ENCODE measurements around the gene PTGIS.

PTGIS gene

DNA sequence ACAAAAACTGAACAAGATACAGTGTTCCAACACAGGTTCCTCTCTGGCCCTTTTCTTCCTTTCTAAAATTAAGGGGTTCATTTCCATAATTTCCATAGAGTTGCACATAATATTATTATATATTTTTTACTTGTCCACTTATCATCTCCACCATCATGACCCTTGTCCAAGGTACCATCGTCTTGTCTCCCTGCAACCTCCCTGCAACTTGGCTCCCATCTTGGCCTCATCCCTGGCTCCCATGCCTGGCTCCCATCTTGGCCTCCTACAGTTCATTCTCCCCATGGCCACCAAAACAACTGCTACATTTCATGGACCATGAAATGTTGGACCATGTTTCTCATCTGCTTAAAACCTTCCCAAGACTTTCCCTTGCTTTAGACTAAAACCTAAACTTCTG, 82.4 kb downstream of the PTGIS start:
- no peak for DNase-seq

DNA sequence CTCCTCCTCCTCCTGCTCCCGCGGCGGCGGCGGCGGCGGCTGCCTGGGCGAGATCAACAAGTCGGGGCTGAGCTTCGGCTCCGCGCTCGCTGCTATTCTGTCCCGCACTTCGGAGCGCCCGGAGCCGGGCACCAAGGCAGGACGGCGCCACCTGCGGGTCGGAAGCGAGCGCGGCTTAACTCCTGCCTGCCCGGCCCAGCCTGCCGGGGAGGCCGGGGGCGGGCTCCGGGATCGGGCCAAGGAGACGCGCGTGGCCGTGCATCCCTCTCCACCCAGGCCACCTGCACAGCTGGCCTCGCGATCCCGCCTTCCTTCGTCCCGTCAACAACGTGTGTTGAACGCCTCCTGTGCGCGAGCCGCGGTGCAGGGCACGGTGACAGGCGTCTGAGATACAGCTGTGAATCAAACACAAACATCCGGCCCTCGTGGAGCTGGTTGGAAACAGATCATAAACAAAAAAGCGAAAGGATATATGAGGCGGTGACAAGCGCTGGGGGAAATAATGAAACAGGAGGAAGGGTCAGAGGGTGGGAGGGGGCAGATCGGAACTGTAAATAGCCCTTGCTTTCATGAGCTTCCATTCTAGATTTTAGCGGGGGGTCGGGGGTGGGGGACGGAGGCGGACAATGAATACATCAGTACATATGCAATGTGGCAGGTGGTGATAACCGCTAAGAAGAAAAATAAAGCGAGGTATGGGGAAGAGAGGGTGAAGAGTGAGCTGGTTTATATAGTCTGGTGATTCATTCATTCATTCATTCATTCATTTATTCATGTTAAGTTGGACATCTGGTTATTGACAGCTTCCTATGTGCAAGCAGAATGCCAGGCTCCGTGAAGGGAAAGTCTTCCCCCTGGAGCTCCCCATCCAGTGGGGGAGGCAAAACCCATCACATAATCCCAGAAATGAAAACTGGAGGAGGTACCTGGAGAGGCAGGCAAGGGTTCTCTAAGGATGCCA, 83.5 kb downstream of the PTGIS start:
- DNase-seq: peak; percentile 75

DNA sequence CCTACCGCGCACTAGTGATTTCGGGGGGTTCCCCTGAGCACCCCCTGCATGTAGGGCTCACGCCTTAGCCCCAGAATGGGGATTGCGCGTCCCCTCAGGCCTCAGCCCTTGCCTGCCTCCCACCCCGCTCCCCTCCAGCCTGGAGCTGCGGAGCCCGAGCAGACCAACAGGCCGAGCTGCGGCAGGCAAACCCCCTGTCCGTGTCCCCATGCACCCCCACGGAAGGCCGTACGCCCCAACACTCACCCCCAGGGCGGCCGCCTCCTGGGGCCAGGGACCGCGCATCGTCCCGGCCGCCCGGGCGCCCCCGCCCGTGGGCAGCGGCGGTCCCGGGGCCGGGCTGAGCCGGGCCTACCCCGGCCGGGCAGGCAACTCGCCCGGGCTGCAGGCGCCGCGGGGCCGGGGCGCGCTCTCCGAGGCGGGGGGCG, 84.2 kb downstream of the PTGIS start:
- DNase-seq: peak; percentile 16

DNA sequence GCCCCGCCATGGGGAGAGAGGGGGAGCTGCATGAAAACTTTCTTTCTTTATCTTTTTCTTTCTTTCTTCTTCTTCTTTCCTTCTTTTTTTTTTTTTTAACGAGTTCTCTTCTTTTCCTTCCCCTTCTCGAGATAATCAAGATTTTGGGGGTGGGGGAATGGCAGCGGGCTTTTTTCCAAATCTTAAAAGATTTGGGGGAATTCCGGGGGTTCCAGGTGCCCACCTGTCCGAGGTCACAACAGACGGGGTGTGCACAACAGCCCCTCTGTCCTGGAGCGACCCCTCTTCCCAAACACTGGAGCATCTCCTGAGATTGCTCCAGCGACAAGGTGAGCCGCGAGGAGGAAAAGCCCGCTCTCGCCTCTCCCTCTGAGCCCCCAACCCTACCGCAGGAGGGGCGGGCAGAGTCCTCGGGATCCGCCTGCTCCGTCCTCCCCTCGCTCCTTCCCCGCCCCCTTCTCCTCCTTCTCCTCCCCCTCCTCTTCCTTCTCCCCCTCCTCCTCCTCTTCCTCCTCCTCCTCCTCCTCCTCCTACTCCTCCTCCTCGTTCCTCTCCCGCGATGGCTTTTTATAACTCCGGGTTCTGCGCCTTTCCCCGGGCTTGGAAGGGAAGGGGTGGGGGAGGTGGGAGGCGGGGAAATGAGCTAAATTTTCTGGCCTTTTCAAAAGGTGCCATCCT, 84.8 kb downstream of the PTGIS start:
- no peak for DNase-seq

DNA sequence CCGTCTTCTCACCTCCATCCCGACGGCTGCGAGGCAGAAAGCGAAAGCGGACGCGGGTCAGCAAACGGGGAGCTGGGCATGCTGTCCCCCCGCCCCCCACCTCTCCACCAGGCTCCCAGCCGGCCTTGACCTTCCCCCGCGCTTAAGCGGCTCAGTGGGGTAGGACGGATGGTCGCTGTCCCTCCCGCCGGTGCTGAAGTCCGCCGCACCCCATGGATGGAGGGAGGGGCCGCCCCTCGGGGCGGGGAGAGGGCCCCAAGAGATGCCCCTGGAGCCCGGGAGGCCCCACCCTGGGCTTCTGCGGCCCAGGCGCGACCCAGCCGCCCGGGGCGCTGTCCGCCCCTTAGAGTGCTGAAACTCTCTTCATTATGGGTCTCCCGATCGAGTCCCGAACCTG, 85.3 kb downstream of the PTGIS start, which contains the start of gene KCNB1:
Gene KCNB1, minus strand, starts transcription at position 48 of the 397 bp plus-strand sequence. CDS start 188 bp downstream, outside the sequence.
- DNase-seq: no peak

DNA sequence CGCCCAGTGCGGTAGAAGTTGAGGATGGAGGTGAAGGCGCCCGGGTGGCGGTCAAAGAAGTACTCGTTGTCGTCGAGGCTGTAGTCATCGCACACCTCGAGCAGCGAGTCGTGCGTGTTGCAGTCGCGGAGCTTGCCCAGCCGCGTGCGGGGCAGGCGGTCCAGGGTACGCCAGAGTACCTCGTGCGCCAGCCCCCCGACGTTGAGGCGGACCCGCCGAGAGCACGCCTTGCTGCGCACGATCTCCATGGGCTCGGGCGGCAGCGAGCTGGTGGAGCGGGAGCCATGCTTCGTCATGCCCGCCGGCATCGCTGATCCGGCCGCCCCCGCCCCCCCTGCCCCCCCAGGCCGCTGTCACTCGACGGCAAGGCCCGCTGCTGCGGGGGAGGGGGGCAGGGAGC, 85.8 kb downstream of the PTGIS start:
- DNase-seq: no peak

DNA sequence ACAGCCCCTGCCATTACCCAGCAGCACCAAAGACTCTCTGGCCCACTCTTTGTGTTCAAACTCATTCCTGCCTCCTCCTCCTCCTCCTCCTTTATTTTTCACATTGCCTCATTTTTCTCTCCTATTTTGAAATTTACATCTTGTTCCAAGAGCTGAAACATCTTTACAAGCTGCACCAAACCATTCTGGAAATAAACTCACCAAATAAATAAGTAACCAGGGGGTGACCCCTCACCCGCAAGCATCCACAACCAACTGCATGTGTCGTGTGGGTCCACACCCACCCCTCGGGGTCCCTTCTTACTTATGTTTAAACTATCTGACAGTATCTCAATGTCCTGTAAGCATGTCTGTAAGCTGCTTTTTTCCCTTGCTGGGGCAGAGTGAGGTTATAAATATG, 86.8 kb downstream of the PTGIS start:
- no peak for DNase-seq

DNA sequence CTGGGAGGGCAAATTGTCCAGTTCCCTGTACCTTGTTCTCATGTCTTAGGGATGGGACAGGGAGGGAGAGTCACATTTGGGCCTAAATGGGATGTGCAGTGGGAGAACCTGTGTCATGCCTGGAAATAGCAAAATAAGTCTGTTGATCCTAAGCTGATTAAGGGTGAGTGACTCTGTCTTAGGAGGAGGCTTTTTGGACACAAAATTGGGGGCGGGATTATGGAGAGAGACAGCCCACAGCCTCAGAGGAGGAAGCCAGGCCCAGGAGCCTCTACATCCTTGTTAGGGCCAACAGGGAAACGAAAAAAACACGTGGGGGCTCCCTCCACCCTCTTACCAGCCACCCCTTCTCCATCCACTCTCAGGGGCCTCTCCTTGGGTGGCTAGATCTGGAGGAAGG, 87.7 kb downstream of the PTGIS start:
- DNase-seq: no peak

DNA sequence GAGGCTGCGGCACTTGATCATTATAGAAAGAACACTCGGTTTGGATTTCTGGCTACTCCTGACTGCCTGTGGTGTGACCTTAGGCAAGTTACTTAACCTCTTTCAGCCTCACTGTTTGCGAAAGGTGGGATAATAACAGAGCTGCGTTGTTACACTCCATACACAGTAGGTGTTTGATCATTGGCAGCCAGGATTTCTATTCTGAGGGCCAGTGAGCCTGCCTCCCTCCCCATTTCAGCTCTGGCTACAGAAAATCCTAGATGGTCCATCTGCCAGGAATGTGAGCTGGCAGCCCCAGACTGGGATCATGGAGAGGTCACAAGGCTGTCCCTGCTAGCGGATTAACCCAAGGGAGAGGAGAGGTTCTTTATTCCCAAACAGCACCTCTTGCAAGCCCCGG, 88.2 kb downstream of the PTGIS start:
- no peak for DNase-seq

DNA sequence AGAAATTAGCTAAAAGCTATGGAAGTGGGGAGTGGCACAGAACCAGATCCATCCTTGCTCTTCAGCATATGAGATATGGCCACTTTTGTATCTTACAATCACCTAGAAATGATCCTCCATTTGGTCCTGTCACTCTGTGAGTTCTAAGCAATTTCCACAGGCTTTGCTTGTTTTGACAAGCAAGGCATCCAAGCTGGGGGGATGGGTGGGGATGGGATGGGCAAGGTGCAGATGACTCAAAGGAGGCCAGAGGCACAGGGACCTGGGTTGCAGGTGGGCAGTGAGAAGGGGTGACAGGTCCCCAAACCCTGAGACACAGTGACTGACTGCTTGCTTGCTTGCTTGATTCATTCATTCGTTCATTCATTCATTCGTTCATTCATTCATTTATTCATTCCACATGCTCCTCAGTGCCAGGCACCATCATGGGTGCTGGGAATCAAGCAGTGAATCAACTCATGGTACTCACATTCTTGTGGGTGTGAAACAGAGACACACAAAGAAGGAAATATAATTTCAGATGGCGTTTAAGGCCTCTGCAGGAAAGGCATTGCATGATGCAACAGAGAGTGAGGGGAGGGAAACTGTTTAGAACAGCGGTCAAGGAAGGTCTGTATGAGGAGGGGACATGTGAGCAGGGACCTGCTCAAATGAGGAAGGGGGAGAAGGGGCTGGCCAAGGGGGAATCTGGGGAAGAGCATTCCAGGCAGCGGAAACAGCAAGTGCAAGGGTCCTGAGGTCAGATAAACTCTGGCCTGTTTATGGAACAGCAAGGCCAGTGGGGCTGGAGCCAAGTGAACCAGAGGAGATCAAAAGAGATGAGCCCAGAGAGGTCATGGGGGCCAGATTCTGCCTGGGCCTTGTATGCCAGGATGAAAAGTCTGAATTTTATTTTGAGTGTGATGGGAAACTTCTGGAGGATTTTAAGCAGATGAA, 88.9 kb downstream of the PTGIS start:
- DNase-seq: no peak

DNA sequence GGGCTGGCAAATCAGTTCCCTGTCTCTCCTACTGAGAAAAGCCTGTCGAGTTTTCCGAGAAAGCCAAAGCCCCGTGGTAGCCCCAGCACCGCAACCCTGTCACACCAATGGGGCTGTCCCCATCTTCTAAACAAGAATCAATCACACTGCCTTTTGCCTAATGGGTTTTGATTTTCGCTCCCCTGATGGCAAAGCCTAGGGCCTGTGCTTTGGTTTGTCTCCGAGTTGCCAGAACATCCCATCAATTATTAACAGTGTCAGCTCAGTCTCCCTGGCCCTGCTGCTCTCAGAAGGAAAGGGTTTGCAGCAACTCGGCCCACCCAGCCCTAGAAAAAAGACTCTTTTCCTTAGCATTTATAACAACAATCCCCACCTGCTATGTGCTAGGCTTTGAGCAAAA, 89.7 kb downstream of the PTGIS start:
- no peak for DNase-seq

DNA sequence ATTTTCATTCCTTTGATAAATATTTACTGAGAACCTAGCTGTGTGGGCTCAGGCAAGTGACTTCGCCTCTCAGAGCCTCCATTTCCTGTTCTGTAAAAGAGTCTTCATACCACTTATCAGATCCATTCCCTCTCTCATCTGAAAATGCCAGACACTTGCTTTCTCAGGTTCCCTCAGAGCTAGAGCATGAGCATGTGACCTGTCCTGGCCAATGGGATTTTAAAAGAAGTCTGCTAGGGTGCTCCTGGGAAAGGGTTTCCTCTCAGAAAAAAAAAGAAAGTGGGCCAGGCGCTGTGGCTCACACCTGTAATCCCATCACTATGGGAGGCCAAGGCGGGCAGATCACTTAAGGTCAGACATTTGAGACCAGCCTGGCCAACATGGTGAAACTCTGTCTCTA, 90.7 kb downstream of the PTGIS start:
- no peak for DNase-seq

DNA sequence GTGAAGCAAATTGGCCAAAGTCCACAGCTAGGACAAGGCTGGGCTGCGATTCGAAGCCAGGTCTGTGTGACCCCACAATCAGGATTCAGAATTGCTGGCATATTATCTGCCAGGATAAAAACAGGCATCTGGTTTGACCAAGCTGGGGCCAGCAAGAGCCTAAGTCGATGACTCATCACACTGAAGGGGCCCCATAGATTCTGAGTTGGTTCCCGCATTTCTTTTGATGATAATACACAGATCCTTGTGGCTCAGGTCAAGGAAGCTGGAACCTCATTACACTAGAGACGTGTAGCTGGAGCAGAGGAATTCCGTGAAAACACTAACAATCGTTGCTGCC, 92.0 kb downstream of the PTGIS start:
- no peak for DNase-seq

DNA sequence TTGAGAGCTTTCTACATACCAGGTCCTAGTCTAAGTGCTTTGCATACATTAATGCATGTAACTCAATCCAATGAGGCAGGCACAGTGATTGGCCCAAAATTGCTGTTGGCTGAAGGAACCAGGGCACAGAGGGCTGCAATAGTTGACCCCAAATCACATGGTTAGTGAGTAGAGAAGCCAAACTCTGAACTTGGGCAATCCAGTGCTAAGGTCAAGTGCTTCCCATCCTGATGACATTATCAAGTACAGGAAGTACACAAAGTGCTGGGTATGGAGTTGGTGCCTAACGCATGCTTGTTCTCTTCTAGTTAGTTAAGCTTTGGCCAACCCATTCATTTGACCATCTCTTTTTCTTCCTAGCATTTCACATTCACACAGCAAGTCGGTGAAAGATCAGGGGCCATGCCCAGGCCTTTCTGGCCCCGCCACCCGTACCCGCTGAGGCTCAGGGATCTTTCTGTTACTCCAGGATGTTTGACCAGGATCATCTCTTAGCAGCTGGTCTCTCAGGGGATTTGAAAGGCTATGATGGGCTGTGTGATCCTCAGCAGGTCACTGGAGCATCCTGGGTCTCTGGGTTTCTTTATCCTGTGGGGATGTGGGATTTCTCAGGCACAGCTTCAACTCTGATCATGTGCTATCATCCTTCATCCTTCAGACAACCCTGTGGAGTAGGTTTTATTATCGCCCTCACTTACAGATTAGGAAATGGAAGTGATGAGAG, 92.5 kb downstream of the PTGIS start:
- no peak for DNase-seq

DNA sequence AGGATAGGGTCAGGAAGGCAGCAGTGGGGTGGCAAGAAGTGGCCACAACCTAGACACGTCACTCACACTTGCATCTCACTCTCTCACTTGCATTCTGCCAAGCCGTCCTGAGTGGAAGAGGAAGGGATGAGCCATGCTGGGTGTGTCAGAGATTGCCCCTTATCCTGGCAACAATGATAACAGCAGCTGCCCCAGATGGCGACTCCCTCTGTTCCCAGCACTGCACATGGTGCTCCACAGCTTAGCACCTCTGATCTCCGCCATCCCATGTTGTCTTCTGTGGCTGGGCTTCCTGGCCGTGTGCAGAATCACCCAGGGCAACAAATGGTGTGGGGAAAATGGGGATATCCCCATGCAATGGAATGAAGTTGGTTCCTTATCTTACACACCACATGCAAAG, 96.5 kb downstream of the PTGIS start:
- no peak for DNase-seq

DNA sequence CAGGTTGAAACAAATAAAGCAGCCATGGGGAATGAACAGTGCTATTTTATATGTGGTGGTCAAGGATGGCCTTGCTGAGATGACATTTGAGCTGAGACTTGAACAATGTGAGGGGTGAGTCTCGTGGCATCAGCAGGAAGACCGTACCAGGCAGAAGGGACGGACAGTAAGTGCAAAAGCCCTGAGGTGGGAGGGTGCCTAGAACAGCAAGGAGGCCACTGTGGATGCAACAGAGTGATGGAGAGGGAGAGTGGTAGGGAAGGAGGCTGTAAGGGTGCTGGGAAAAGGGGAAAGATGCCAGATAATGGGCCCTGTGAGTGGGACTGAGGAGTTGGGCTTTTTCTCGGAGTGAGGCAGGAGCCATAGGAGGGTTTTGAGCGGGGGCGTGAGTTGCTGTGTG, 97.0 kb downstream of the PTGIS start:
- DNase-seq: no peak

DNA sequence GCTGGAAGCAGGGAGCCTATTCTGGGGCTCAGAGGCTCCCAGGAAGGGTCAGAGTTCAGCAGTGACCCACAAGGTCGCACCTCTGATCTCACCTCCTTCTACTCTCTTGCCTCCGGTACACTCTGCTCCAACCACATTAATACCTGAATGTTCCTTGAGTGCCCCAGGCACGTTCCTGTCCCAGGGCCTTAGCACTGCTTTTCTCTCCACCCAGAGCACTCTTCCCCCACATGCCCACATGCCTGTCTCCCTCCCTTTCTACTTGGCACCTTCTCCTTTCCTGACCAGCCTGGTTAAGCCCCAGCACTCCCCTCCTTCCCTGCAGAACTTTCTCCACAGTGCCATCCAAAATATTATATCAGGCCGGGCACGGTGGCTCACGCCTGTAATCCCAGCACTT, 98.9 kb downstream of the PTGIS start:
- DNase-seq: no peak

DNA sequence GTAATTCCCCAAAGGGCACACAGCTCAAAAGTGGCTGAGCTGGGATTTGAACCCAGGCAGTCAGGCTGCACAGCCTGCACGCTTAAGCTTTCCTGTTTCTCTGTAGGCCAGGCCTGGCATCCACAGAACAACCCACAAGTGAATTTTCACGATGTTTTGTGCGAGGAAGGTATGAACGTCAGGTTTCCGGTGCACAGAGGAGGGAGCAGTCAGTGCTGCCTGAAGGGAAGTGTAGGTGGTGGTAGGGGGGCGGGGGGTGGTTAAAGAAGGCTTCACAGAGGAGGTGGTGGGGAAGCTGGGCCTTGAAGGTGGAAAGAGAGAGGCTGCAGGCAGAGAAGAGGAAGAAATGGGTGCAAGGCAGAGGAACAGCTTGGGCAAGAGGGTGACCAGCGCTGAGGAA, 99.5 kb downstream of the PTGIS start:
- no peak for DNase-seq

DNA sequence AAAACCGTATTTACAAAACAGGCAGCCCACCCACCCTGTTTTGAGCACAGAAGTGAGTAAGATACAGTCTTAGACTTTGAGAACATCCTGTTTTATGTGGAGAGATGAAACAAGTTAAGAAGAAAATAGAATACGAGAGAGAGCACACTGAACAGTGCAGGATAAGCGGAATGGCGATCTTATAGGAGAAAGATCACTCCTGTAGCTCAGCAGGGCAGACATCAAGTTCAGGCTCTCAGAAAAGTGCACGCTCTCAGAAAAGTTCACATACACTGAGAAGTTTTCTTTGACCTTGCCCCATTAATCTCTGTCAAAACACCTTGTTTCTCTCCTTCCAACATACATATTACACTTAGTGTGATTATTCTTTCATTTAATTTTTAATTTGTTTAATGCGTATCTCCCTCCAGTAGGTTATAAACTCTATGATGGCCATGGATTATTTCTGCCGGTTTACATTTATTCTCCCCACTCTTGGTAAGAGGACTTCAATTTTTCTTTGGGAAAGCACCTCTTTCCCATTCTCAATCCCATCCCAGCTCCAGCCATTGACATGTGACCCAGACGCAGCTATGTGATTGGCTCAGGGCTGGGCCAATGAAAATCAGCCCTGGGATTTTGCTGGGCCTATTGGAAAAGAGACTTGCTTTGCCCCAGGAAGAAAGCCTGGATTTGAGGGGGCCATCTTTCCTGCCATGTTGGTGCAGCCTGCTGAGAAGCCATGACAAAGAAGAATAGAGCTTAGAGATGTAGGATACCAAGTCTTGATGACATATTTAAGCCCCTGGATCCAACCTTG, 101.6 kb downstream of the PTGIS start:
- DNase-seq: no peak

DNA sequence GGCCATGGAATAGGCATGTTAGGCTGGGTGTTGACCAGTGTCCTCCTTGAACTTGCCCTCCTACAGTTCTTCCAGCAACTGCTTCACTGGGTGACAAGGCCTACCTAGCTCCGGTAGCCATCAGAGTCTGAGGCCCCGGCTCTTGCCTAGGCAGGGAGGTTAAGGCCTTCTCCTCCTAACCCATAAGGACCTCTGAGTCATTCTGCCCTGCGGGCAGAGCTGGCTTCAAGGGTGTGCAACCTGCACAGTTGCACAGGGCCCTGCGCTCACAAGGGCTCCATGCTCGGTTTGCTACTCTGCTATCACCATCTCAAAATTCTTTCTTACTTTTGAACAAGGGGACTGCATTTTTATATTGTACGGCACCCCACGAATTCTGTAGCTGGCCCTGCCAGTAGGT, 103.4 kb downstream of the PTGIS start:
- no peak for DNase-seq

DNA sequence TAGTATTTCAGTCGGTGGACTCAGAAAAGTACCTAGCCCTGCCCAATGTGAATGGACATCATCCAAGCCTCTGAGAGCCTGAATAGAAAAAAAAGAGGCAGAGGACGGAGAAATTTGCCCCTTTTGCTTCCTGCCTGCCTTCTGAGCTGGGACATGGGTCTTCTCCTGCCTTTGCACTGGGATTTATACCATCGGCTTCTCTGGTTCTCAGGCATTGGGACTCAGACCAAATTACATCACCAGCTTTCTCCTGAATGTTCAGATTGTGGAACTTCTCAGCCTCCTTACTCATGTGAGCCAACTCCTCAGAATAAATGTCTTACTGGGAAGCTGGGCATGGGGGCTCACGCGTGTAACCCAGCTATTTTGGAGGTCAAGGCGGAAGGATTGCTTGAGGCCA, 105.3 kb downstream of the PTGIS start:
- DNase-seq: no peak
